A673 (cell line): ENCODE data around the gene CPED1.

Experiments used
- CTCF ChIP-seq: fragments of 300-800, 200-600 bp; sonication (generic); conservative IDR thresholded peaks from 2 replicates; pipeline ENCODE4 v1.5.1; 2017; ENCODE audit warnings: low read depth, mild to moderate bottlenecking, antibody characterized with exemption, low read length, moderate library complexity, mixed read lengths
- EZH2 ChIP-seq: fragments of 200-600 bp; sonication (generic); IDR thresholded peaks from 2 replicates; pipeline ENCODE4 v1.6.1; 2017; ENCODE audit warnings: borderline replicate concordance, low read depth, mild to moderate bottlenecking, mixed read lengths, antibody characterized with exemption, low read length; ENCODE audit not compliant: poor library complexity, severe bottlenecking

- no peak for TF ChIP-seq EZH2
- TF ChIP-seq CTCF, result no peak
Measured at GRCh38 chr7:121016966-121017365, 28.5 kb downstream of the CPED1 start.
